ENCODE results near the gene GDF3. TPM values are rescaled to one million over a fixed set of nuclear protein-coding genes. Genes with fewer than 3 reads are reported as not detected.

GDF3 gene
- total RNA-seq, 2 experiments from 2014 or later, result not detected

GRCh38 chr12:7694556-7695236 is 879 bp downstream of the GDF3 start:
- ATAC-seq (ENCODE audit: poor library complexity) (no peak), DNase-seq (no peak)
- no peak overlapping the region for H3K4me3 ChIP-seq (ENCODE audit: low read length)
- Mint-ChIP-seq H3K4me1 (ENCODE audit: low read depth) (peaks cover 15% of the 10 kb centered on the region), H3K27me3 (peaks cover 10% of the 10 kb centered on the region), H3K9me3 (no peaks in the 10 kb centered on the region), H3K4me3 (no peak overlapping the region), H3K36me3 (ENCODE audit: low read depth) (no peaks in the 10 kb centered on the region), H3K27ac (no peak overlapping the region)
- no peak for TF ChIP-seq CTCF (IDR thresholded peaks at IDR 0.05)
- intact Hi-C loops (cut with DNase I, micrococcal nuclease), result no loop called here
- no peaks in the 10 kb centered on the region for H3K36me3 ChIP-seq (ENCODE audit: insufficient read depth, low read length)
- CTCF ChIA-PET, result interaction anchor here (0.6 kb wide), 1 partner anchor 129 kb away, joined by 4 read pairs; no protein-coding TSS in a partner anchor
- peaks cover 4% of the 10 kb centered on the region for H3K4me1 ChIP-seq (ENCODE audit: insufficient read depth, low read length)
- H3K27me3 ChIP-seq (ENCODE audit: control insufficient read depth in 1 of 2, insufficient read depth in 2 of 2, low read length in 2 of 2), result no peaks in the 10 kb centered on the region
- POLR2A ChIA-PET, result no interaction called here
- no peaks in the 10 kb centered on the region for H3K9me3 ChIP-seq (ENCODE audit: control insufficient read depth in 1 of 2, insufficient read depth in 1 of 2, low read length in 2 of 2)
- no peak overlapping the region for H3K27ac ChIP-seq (ENCODE audit: low read depth in 1 of 2, low read length in 2 of 2)

- Histone ChIP-seq H3K36me3 (ENCODE audit: insufficient read depth, low read length) (no peaks in the 10 kb centered on the region), H3K27me3 (ENCODE audit: control insufficient read depth in 1 of 2, insufficient read depth in 2 of 2, low read length in 2 of 2) (no peaks in the 10 kb centered on the region), H3K27ac (ENCODE audit: low read depth in 1 of 2, low read length in 2 of 2) (no peak overlapping the region), H3K9me3 (ENCODE audit: control insufficient read depth in 1 of 2, insufficient read depth in 1 of 2, low read length in 2 of 2) (no peaks in the 10 kb centered on the region), H3K4me1 (ENCODE audit: insufficient read depth, low read length) (peaks cover 4% of the 10 kb centered on the region), H3K4me3 (ENCODE audit: low read length) (no peak overlapping the region)
- no peak overlapping the region for H3K27ac Mint-ChIP-seq
- DNase-seq (no peak), ATAC-seq (ENCODE audit: poor library complexity) (no peak)
- H3K27me3 Mint-ChIP-seq, result peaks cover 10% of the 10 kb centered on the region
- no peak overlapping the region for H3K4me3 Mint-ChIP-seq
- no peaks in the 10 kb centered on the region for H3K36me3 Mint-ChIP-seq (ENCODE audit: low read depth)
- H3K4me1 Mint-ChIP-seq (ENCODE audit: low read depth), result peaks cover 15% of the 10 kb centered on the region
- H3K9me3 Mint-ChIP-seq, result no peaks in the 10 kb centered on the region
- no peak for TF ChIP-seq CTCF (IDR thresholded peaks at IDR 0.05)
- intact Hi-C loops (cut with DNase I, micrococcal nuclease), result no loop called here
- ChIA-PET POLR2A (no interaction called here), CTCF (interaction anchor here (0.6 kb wide), 1 partner anchor 128 kb away, joined by 4 read pairs; no protein-coding TSS in a partner anchor)
These were observed 1.8 kb downstream of the GDF3 start for GRCh38 chr12:7693793-7694192.

GRCh38 chr12:7681535-7681934 is 14.0 kb downstream of the GDF3 start:
- Histone ChIP-seq H3K27me3 (ENCODE audit: control insufficient read depth in 1 of 2, insufficient read depth in 2 of 2, low read length in 2 of 2) (no peaks in the 10 kb centered on the region), H3K36me3 (ENCODE audit: insufficient read depth, low read length) (no peaks in the 10 kb centered on the region), H3K27ac (ENCODE audit: low read depth in 1 of 2, low read length in 2 of 2) (no peak overlapping the region), H3K4me1 (ENCODE audit: insufficient read depth, low read length) (no peaks in the 10 kb centered on the region), H3K4me3 (ENCODE audit: low read length) (no peak overlapping the region), H3K9me3 (ENCODE audit: control insufficient read depth in 1 of 2, insufficient read depth in 1 of 2, low read length in 2 of 2) (no peaks in the 10 kb centered on the region)
- H3K36me3 Mint-ChIP-seq (ENCODE audit: low read depth), result no peaks in the 10 kb centered on the region
- intact Hi-C loops (cut with DNase I, micrococcal nuclease), result no loop called here
- TF ChIP-seq CTCF (IDR thresholded peaks at IDR 0.05), result no peak
- H3K9me3 Mint-ChIP-seq, result no peaks in the 10 kb centered on the region
- CTCF ChIA-PET, result no interaction called here
- H3K4me1 Mint-ChIP-seq (ENCODE audit: low read depth), result peaks cover 7% of the 10 kb centered on the region
- H3K27me3 Mint-ChIP-seq, result peaks cover 11% of the 10 kb centered on the region
- no peak for DNase-seq
- POLR2A ChIA-PET, result no interaction called here
- H3K27ac Mint-ChIP-seq, result no peak overlapping the region
- ATAC-seq (ENCODE audit: poor library complexity), result no peak
- H3K4me3 Mint-ChIP-seq, result no peak overlapping the region

Measured in CD4-positive, alpha-beta T cell (primary cell).